Measurements from ENCODE around the gene FOSL1.

Gene FOSL1

GRCh38 chr11:65880844-65881421, 19.3 kb downstream of the FOSL1 start:
- no peak for DNase-seq (ENCODE audit: low read depth)
- H3K4me3 ChIP-seq (ENCODE audit: low read depth, low read length): no peak overlapping the region
- TF ChIP-seq, protein P1, sequence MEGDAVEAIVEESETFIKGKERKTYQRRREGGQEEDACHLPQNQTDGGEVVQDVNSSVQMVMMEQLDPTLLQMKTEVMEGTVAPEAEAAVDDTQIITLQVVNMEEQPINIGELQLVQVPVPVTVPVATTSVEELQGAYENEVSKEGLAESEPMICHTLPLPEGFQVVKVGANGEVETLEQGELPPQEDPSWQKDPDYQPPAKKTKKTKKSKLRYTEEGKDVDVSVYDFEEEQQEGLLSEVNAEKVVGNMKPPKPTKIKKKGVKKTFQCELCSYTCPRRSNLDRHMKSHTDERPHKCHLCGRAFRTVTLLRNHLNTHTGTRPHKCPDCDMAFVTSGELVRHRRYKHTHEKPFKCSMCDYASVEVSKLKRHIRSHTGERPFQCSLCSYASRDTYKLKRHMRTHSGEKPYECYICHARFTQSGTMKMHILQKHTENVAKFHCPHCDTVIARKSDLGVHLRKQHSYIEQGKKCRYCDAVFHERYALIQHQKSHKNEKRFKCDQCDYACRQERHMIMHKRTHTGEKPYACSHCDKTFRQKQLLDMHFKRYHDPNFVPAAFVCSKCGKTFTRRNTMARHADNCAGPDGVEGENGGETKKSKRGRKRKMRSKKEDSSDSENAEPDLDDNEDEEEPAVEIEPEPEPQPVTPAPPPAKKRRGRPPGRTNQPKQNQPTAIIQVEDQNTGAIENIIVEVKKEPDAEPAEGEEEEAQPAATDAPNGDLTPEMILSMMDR (IDR thresholded peaks at IDR 0.05; ENCODE audit: insufficient read depth, low read depth, low read length, missing control alignments): no peak

GRCh38 chr11:65880027-65880426, 20.2 kb downstream of the FOSL1 start:
- DNase-seq (ENCODE audit: low read depth): no peak
- TF ChIP-seq, protein P1 (IDR thresholded peaks at IDR 0.05; ENCODE audit: insufficient read depth, low read depth, low read length, missing control alignments): no peak
- H3K4me3 ChIP-seq (ENCODE audit: low read depth, low read length): no peak overlapping the region

GRCh38 chr11:65879617-65880016, 20.6 kb downstream of the FOSL1 start, which contains the start of gene CTSW:
TSS of gene CTSW (plus strand) at chr11:65879837. CDS start at chr11:65879855, 18 bp downstream.
- TF ChIP-seq, protein P1 (IDR thresholded peaks at IDR 0.05; ENCODE audit: insufficient read depth, low read depth, low read length, missing control alignments): no peak
- H3K4me3 ChIP-seq (ENCODE audit: low read depth, low read length): no peak within 1 kb of the TSS
- DNase-seq (ENCODE audit: low read depth): no peak

DNA sequence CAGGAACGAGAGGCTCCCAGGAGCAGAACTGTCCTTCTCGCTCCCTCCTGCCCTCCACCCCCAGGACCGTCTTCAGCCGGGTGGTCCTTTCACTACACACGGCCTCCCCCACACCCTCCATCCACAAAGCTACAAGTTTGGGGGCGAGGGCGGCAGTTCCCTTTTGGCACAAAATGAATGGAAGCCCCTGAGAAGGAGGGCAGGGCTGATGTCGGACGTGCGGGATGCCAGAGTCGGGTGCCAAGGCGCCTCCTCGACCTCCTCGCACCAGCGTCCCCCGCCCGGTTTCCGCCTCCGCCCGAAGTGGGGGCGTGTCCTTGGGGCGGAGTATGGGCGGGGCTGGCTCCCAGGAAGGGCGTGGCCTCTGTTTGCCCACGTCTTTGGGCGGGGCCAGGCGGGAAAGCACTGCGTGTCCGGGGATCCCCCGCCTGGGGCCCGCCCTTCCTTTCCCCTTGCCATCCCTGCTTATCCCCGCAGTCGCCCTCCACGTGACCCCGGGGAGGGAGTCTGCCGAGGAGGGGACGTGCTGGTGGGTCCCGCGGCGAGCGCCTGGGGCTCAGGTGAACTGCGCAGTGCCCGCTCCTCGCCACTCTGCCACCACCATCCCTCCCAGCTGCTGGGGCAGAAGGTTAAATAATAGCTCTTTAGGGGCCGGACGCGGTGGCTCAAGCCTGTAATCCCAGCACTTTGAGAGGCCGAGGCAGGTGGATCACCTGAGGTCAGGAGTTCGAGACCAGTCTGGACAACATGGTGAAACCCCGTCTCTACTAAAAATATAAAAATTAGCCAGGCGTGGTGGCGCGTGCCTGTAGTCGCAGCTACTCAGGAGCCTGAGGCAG, 26.7 kb downstream of the FOSL1 start:
- DNase-seq (ENCODE audit: low read depth): peak; percentile 96
- TF ChIP-seq, protein P1 (IDR thresholded peaks at IDR 0.05; ENCODE audit: insufficient read depth, low read depth, low read length, missing control alignments): no peak
- H3K4me3 ChIP-seq (ENCODE audit: low read depth, low read length): peak overlapping the region; percentile 66

GRCh38 chr11:65872586-65873317, 27.4 kb downstream of the FOSL1 start, which contains the start of gene EFEMP2:
TSS of gene EFEMP2 (minus strand) at chr11:65872800. CDS start at chr11:65872354, 446 bp downstream.
- no peak for DNase-seq (ENCODE audit: low read depth)
- TF ChIP-seq, protein P1 (IDR thresholded peaks at IDR 0.05; ENCODE audit: insufficient read depth, low read depth, low read length, missing control alignments): no peak

DNA sequence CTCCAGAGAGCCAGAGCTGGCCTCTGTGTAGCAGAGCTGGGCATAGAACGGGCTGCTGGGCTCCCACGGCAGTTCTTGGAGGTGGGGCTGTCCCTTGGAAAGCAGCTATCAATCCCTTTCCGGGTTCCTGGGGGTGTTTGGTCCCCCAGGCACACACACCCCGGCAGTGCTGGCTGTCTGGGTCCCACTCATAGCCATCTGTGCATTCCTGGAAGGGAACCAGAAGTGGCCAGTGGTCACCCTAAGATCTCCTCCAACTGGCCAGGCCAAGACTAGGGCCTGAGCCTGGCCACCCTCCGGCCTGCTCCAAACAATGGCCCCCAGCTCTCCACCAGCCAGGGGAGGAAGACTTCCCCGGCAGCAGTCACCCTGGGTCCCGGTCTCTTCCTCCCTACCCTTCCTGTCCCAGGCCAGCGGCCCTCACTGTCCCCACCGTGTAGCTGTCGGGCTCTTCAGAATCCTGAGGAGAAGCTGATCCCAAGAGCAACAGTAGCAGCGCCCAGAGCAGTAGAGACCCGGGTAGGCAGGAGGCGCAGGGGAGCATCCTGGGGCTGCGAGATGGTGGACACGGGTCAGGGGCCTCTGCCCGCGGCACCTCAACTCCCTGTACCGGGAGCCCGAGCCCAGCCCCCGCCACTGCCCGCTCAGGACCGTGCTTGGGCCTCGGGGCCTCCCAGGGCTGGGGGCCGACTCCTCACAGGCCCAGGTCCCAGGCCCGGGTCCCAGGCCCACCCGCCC, 28.2 kb downstream of the FOSL1 start:
- no peak for DNase-seq (ENCODE audit: low read depth)
- no peak overlapping the region for H3K4me3 ChIP-seq (ENCODE audit: low read depth, low read length)
- TF ChIP-seq, protein P1 (IDR thresholded peaks at IDR 0.05; ENCODE audit: insufficient read depth, low read depth, low read length, missing control alignments): no peak

More at GRCh38 chr11:65872586-65873317, 27.4 kb downstream of the FOSL1 start, which contains the start of gene EFEMP2:
- peak within 1 kb of the TSS; percentile 66 for H3K4me3 ChIP-seq (ENCODE audit: low read depth, low read length)

All from GM12865 (cell line).